ENCODE measurements around the gene PRC1. TPM values are rescaled to one million over a fixed set of nuclear protein-coding genes. Genes with fewer than 3 reads are reported as not detected.
A peak's percentile ranks its signal among the peaks of the same experiment; 100 is the strongest.

PRC1 gene
- total and polyA plus RNA-seq, 8 donors = 10.4 to 137 (median 66.1) TPM

DNA sequence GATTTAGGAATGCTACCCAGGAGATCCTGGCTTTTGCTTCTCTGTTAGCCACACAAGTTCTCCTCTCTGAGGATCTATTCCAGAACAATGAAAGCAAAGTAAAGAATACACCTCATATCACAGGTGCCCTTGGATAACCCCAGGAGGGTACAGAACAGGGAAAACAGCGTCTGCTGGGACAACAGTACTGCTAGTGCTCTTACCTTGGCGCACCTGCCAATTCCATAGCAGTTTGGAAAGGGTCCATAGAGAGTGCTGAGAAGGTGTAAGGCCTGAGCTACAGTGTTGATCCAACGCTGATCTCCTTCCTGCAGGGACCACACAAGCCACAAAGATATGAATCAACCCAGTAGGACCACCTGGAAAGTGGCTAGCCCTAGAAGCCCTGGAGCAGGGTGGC is 12.9 kb upstream of the PRC1 start:
- Histone ChIP-seq H3K27ac (no peak overlapping the region), H3K27me3 (no peaks in the 10 kb centered on the region), H3K4me3 (no peak overlapping the region), H3K9me3 (no peaks in the 10 kb centered on the region), H3K36me3 (peaks cover 0 to 99% of the 10 kb centered on the region in 2 donors), H3K4me1 (no peaks in the 10 kb centered on the region)
- DNase-seq (no peak), ATAC-seq (no peak)
- no peak for TF ChIP-seq CTCF (IDR thresholded peaks at IDR 0.05)
- intact Hi-C loops (cut with DNase I) = no loop called here

- Histone ChIP-seq H3K9me3 (no peaks in the 10 kb centered on the region), H3K36me3 (peaks cover 0 to 88% of the 10 kb centered on the region in 2 donors), H3K4me1 (no peaks in the 10 kb centered on the region), H3K4me3 (no peak overlapping the region), H3K27ac (no peak overlapping the region), H3K27me3 (no peaks in the 10 kb centered on the region)
- intact Hi-C loops (cut with DNase I) = no loop called here
- DNase-seq (no peak), ATAC-seq (no peak)
- no peak for TF ChIP-seq CTCF (IDR thresholded peaks at IDR 0.05)
Measured at GRCh38 chr15:91001209-91001608, 6.9 kb upstream of the PRC1 start.

DNA sequence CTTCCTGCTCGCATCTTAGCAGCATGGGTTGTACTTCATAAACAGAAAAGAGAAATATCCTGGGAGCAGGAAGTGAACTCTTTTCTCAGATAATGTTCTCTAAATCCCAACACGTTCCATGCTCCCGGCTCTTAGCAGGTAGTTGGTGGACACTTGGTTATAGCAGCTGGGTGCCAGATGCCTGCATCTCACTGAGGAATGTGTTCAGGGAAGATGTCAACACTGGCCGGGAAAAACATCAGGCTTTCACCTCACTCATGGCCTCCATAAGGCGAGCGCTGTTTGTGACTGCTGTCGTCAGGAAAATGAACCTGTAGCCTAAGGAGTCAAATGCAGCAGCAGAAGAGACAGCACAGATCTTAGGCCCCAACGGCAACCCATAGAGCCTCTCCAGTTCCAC is 4.4 kb upstream of the PRC1 start:
- H3K27me3 ChIP-seq = no peaks in the 10 kb centered on the region
- no peak overlapping the region for H3K4me3 ChIP-seq
- H3K27ac ChIP-seq = no peak overlapping the region
- DNase-seq = no peak
- no peak for TF ChIP-seq CTCF (IDR thresholded peaks at IDR 0.05)
- no peak for ATAC-seq
- intact Hi-C loops (cut with DNase I) = no loop called here
- no peaks in the 10 kb centered on the region for H3K9me3 ChIP-seq
- peaks cover 0 to 8% of the 10 kb centered on the region in 2 donors for H3K4me1 ChIP-seq
- peaks cover 0 to 64% of the 10 kb centered on the region in 2 donors for H3K36me3 ChIP-seq

GRCh38 chr15:90994059-90994416 is 297 bp downstream of the PRC1 start:
- no peak for TF ChIP-seq CTCF (IDR thresholded peaks at IDR 0.05)
- Histone ChIP-seq H3K27ac (peak overlapping the region; percentile 62 to 83), H3K4me3 (peak overlapping the region; percentile 92 to 98), H3K27me3 (no peaks in the 10 kb centered on the region), H3K4me1 (peaks cover 0 to 10% of the 10 kb centered on the region in 2 donors), H3K9me3 (no peaks in the 10 kb centered on the region), H3K36me3 (peaks cover 0 to 17% of the 10 kb centered on the region in 2 donors)
- DNase-seq = peak in 2 of 4 donors; percentile 35 to 86
- intact Hi-C loops (cut with DNase I) = no loop called here
- peak; percentile 32 for ATAC-seq

DNA sequence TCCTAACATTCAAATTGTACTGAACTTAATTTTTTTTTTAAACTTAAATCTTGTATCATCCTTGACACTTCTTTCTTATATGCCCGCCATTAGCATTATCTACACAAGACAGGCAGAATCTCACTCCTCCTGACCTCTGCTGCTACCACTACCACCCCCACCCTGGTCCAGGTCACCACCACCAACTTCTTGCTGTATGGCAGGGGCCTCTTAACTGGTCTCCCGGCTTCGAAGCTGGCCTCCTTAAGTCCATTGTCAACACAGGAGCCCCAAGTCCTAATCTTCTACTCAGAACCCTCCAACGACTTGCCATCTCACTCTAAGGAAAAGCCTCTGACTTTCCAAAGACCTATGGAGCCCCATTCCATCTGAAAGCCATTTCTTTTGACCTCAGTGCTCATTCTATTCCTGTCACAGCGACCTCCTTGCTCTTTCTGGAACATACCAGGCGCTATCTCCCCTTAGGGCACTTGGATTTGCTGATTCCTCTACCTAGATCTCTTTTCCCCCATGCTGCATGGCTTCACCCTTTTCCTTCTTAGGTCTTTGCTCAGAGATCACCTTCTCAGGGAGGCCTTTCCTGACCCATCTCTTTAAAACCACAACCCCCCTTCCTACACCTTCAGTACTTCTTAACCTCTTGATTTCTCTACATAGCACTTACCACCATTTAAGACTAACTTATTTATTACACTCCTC is 2.6 kb downstream of the PRC1 start:
- Histone ChIP-seq H3K4me1 (peaks cover 0 to 22% of the 10 kb centered on the region in 2 donors), H3K9me3 (no peaks in the 10 kb centered on the region), H3K36me3 (no peaks in the 10 kb centered on the region), H3K27me3 (no peaks in the 10 kb centered on the region), H3K27ac (no peak overlapping the region), H3K4me3 (no peak overlapping the region)
- no peak for ATAC-seq
- intact Hi-C loops (cut with DNase I) = no loop called here
- no peak for DNase-seq
- no peak for TF ChIP-seq CTCF (IDR thresholded peaks at IDR 0.05)

All from left lung (tissue), 10 donors.